ENCODE measurements around the gene VWA7.
A peak's percentile ranks its signal among the peaks of the same experiment; 100 is the strongest.

The VWA7 gene

GRCh38 chr6:31728767-31729514 is 48.2 kb downstream of the VWA7 start, which contains the start of gene DDAH2:
Gene DDAH2 (minus strand): TSS chr6:31729299. CDS start chr6:31729161, 138 bp downstream.
- DNase-seq: no peak
- TF ChIP-seq POLR2A (IDR thresholded peaks at IDR 0.05; ENCODE audit: low read length) (no peak), GATA1 (IDR thresholded peaks at IDR 0.05; ENCODE audit: low read depth, low read length) (no peak)

- TF ChIP-seq POLR2A (IDR thresholded peaks at IDR 0.05; ENCODE audit: low read length) (no peak), GATA1 (IDR thresholded peaks at IDR 0.05; ENCODE audit: low read depth, low read length) (no peak)
- no peak for DNase-seq
Observed at GRCh38 chr6:31727717-31728671, 49.1 kb downstream of the VWA7 start.

- peak; percentile 39 to 68 for DNase-seq
- TF ChIP-seq GATA1 (IDR thresholded peaks at IDR 0.05; ENCODE audit: low read depth, low read length) (no peak), POLR2A (IDR thresholded peaks at IDR 0.05; ENCODE audit: low read length) (peak; percentile 30)
Observed at GRCh38 chr6:31727034-31727716, 50.0 kb downstream of the VWA7 start.

- no peak for TF ChIP-seq POLR2A (IDR thresholded peaks at IDR 0.05; ENCODE audit: low read length)
- no peak for TF ChIP-seq GATA1 (IDR thresholded peaks at IDR 0.05; ENCODE audit: low read depth, low read length)
- DNase-seq: peak in 1 of 2 experiments; percentile 34
Observed at GRCh38 chr6:31725502-31726350, 51.4 kb downstream of the VWA7 start.

- no peak for DNase-seq
- TF ChIP-seq POLR2A (IDR thresholded peaks at IDR 0.05; ENCODE audit: low read length): no peak
- TF ChIP-seq GATA1 (IDR thresholded peaks at IDR 0.05; ENCODE audit: low read depth, low read length): no peak
Observed at GRCh38 chr6:31723980-31724691, 53.0 kb downstream of the VWA7 start.

- DNase-seq: no peak
- TF ChIP-seq GATA1 (IDR thresholded peaks at IDR 0.05; ENCODE audit: low read depth, low read length) (no peak), POLR2A (IDR thresholded peaks at IDR 0.05; ENCODE audit: low read length) (no peak)
Observed at GRCh38 chr6:31723245-31723979, 53.7 kb downstream of the VWA7 start, which contains the start of gene MPIG6B. Gene MPIG6B (plus strand): TSS chr6:31723373. CDS start chr6:31723384, 11 bp downstream.

- no peak for DNase-seq
- no peak for TF ChIP-seq GATA1 (IDR thresholded peaks at IDR 0.05; ENCODE audit: low read depth, low read length)
- no peak for TF ChIP-seq POLR2A (IDR thresholded peaks at IDR 0.05; ENCODE audit: low read length)
Observed at GRCh38 chr6:31722173-31722572, 55.0 kb downstream of the VWA7 start.

- DNase-seq: no peak
- TF ChIP-seq GATA1 (IDR thresholded peaks at IDR 0.05; ENCODE audit: low read depth, low read length) (no peak), POLR2A (IDR thresholded peaks at IDR 0.05; ENCODE audit: low read length) (no peak)
Observed at GRCh38 chr6:31721351-31722020, 55.6 kb downstream of the VWA7 start, which contains the start of gene LY6G6C. Gene LY6G6C (minus strand): TSS chr6:31721746. CDS start chr6:31721679, 67 bp downstream.

GRCh38 chr6:31720196-31720770 is 56.8 kb downstream of the VWA7 start:
- no peak for DNase-seq
- no peak for TF ChIP-seq POLR2A (IDR thresholded peaks at IDR 0.05; ENCODE audit: low read length)
- no peak for TF ChIP-seq GATA1 (IDR thresholded peaks at IDR 0.05; ENCODE audit: low read depth, low read length)

GRCh38 chr6:31719001-31719400 is 58.1 kb downstream of the VWA7 start:
- TF ChIP-seq POLR2A (IDR thresholded peaks at IDR 0.05; ENCODE audit: low read length) (no peak), GATA1 (IDR thresholded peaks at IDR 0.05; ENCODE audit: low read depth, low read length) (no peak)
- no peak for DNase-seq

- DNase-seq: no peak
- no peak for TF ChIP-seq POLR2A (IDR thresholded peaks at IDR 0.05; ENCODE audit: low read length)
- no peak for TF ChIP-seq GATA1 (IDR thresholded peaks at IDR 0.05; ENCODE audit: low read depth, low read length)
Observed at GRCh38 chr6:31718265-31718664, 58.9 kb downstream of the VWA7 start.

All from erythroblast (primary cell).